ENCODE data around the gene ABHD14A. TPM values are rescaled to one million over a fixed set of nuclear protein-coding genes. Genes with fewer than 3 reads are reported as not detected.
A peak's percentile ranks its signal among the peaks of the same experiment; 100 is the strongest.

Gene ABHD14A
- total RNA-seq, 1 donor from 2014 or later, result 5.4 TPM

DNA sequence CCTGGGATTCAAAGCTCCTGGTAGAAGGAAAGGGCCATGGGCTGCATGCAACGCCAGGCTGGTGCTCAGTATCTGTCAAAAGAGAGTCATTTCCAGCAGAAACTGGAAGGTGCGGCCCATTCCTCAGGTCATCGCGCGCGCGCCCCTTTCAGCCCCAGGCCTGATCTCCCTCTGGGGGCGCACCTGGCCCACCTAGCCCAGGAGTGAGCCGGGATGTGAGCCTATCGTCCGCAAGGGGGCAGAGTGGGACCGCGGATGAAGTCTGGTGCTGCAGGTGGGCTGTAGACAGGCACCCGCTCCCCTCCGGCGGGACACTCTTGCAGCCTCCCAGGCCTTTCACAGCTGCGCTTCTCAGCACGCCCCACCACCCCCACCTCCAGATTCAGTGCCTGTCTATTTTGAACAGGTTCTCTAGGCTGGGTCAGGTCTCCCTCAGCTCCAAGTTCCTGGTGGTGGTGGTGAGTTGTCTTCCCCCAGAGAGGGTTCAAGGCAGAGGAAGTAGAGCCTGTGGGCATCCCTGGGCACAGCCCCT, 26.6 kb downstream of the ABHD14A start:
- TF ChIP-seq, protein P1, sequence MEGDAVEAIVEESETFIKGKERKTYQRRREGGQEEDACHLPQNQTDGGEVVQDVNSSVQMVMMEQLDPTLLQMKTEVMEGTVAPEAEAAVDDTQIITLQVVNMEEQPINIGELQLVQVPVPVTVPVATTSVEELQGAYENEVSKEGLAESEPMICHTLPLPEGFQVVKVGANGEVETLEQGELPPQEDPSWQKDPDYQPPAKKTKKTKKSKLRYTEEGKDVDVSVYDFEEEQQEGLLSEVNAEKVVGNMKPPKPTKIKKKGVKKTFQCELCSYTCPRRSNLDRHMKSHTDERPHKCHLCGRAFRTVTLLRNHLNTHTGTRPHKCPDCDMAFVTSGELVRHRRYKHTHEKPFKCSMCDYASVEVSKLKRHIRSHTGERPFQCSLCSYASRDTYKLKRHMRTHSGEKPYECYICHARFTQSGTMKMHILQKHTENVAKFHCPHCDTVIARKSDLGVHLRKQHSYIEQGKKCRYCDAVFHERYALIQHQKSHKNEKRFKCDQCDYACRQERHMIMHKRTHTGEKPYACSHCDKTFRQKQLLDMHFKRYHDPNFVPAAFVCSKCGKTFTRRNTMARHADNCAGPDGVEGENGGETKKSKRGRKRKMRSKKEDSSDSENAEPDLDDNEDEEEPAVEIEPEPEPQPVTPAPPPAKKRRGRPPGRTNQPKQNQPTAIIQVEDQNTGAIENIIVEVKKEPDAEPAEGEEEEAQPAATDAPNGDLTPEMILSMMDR (IDR thresholded peaks at IDR 0.05; ENCODE audit: unreplicated experiment), result peak; percentile 90

DNA sequence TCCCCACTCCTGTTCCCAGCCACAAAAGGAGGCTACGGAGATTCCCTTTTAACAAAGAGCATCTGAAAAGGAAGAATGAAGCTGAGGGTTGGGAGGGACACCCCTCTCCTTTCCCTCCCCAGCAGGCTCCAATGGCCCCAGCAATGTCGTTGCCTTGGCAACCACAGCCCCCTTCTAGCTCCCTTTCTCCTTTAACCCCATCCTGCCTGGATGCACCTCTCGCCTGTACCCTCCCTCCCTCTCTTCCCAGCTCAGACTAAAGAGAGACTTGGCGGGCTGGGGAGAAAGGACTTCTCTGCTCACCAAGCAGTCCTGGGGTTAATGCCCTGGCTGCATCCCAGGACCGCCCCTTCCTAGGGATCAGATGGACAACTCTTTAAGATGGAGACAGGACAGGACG, 27.9 kb downstream of the ABHD14A start:
- Mint-ChIP-seq H3K4me3 (ENCODE audit: unreplicated experiment) (no peak overlapping the region), H3K36me3 (ENCODE audit: low read depth, unreplicated experiment) (no peaks in the 10 kb centered on the region), H3K9me3 (ENCODE audit: unreplicated experiment) (no peaks in the 10 kb centered on the region), H3K4me1 (ENCODE audit: unreplicated experiment) (peaks cover 22% of the 10 kb centered on the region), H3K27me3 (ENCODE audit: unreplicated experiment) (peaks cover 18% of the 10 kb centered on the region), H3K27ac (ENCODE audit: unreplicated experiment) (no peak overlapping the region)
- TF ChIP-seq, protein P1 (IDR thresholded peaks at IDR 0.05; ENCODE audit: unreplicated experiment), result no peak
- DNase-seq (ENCODE audit: low spot score), result no peak

More for the DNA sequence above, 26.6 kb downstream of the ABHD14A start:
- peak; percentile 87 for DNase-seq (ENCODE audit: low spot score)
- Mint-ChIP-seq H3K4me3 (ENCODE audit: unreplicated experiment) (no peak overlapping the region), H3K4me1 (ENCODE audit: unreplicated experiment) (peaks cover 23% of the 10 kb centered on the region), H3K27ac (ENCODE audit: unreplicated experiment) (no peak overlapping the region), H3K9me3 (ENCODE audit: unreplicated experiment) (no peaks in the 10 kb centered on the region), H3K36me3 (ENCODE audit: low read depth, unreplicated experiment) (no peaks in the 10 kb centered on the region), H3K27me3 (ENCODE audit: unreplicated experiment) (peaks cover 21% of the 10 kb centered on the region)

DNA sequence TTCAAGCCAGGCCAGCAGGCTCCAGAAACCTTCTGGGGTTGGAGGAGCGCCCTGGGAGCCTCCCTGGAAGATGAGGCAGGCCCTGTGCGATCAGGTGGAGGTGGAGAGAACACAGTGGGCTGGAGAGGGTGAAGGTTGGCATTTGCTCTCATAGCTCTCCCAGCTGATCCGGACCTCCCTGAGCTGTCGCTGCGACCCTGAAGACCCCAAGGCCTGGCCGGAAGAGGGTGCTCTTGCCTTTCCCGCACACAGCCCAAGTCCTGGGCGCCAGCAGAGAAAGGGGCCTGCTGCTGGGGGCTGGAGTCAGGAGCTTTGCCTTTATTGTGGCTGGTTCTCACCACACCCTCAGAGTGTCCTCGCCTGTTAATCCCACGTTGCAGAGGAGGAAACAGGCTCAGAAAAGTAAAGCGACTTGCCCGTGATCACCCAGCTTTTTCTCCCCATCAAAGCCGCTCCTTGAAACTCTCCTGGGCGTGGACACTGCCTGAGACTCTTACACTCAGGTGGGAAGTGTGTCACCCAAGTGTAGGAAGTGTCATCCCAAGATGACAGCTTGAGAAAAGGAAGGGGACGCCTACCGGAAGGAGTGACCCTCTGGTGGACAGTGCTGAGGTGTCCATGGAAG, 29.4 kb downstream of the ABHD14A start:
- Mint-ChIP-seq H3K36me3 (ENCODE audit: low read depth, unreplicated experiment) (no peaks in the 10 kb centered on the region), H3K9me3 (ENCODE audit: unreplicated experiment) (no peaks in the 10 kb centered on the region), H3K4me3 (ENCODE audit: unreplicated experiment) (no peak overlapping the region), H3K4me1 (ENCODE audit: unreplicated experiment) (peaks cover 17% of the 10 kb centered on the region), H3K27me3 (ENCODE audit: unreplicated experiment) (peaks cover 14% of the 10 kb centered on the region), H3K27ac (ENCODE audit: unreplicated experiment) (no peak overlapping the region)
- TF ChIP-seq, protein P1 (IDR thresholded peaks at IDR 0.05; ENCODE audit: unreplicated experiment), result peak; percentile 17
- DNase-seq (ENCODE audit: low spot score), result peak; percentile 55

DNA sequence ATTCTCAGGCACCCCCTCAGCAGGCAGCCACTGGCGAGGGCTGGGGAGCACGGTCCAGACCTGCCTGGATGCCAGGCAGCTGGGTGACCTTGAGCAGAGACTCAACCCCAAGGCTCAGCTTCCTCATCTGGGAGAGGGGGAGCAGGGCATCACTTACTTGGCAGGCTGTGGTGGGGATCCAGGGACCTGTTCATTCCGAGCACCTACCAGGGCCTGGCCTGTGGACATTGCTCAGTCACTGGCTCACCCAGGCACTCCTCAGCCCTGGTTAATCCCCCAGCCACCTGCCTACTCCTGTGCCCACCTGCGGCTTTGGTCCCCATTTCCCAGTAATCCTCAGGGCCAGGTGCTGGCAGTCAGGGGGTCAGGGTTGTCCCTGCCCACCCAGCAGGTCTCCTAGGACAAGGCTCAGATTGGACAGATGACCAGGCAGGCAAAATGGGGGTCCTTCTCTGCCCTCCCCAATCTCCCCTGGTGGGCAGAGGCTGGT, 30.1 kb downstream of the ABHD14A start:
- peaks cover 14% of the 10 kb centered on the region for H3K27me3 Mint-ChIP-seq (ENCODE audit: unreplicated experiment)
- no peak for DNase-seq (ENCODE audit: low spot score)
- H3K4me1 Mint-ChIP-seq (ENCODE audit: unreplicated experiment), result peaks cover 17% of the 10 kb centered on the region
- no peaks in the 10 kb centered on the region for H3K36me3 Mint-ChIP-seq (ENCODE audit: low read depth, unreplicated experiment)
- TF ChIP-seq, protein P1 (IDR thresholded peaks at IDR 0.05; ENCODE audit: unreplicated experiment), result no peak
- no peak overlapping the region for H3K27ac Mint-ChIP-seq (ENCODE audit: unreplicated experiment)
- no peak overlapping the region for H3K4me3 Mint-ChIP-seq (ENCODE audit: unreplicated experiment)
- no peaks in the 10 kb centered on the region for H3K9me3 Mint-ChIP-seq (ENCODE audit: unreplicated experiment)

DNA sequence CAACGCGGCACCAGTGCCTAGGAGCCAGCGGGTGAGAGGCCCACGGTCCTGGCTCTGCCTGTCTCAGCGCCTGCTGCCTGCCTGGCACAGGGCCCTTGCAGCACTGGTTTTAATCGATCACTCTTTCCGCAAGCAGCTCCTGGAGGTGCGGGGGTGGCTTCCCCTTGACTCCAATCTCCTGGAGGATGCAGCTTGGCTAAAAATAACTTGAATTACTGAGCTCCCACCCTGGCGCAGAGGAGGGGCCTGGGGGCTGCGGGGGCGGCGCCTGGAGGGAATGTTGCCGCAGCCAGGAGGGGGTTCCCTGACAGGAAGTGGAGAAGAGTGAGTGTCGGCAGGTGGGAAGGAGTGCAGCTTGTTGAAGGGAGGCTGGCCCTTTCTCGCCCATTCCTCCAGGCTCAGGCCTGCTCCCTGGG, 30.7 kb downstream of the ABHD14A start:
- Mint-ChIP-seq H3K4me3 (ENCODE audit: unreplicated experiment) (no peak overlapping the region), H3K27ac (ENCODE audit: unreplicated experiment) (no peak overlapping the region), H3K4me1 (ENCODE audit: unreplicated experiment) (peaks cover 17% of the 10 kb centered on the region), H3K36me3 (ENCODE audit: low read depth, unreplicated experiment) (no peaks in the 10 kb centered on the region), H3K27me3 (ENCODE audit: unreplicated experiment) (peaks cover 12% of the 10 kb centered on the region), H3K9me3 (ENCODE audit: unreplicated experiment) (no peaks in the 10 kb centered on the region)
- DNase-seq (ENCODE audit: low spot score), result no peak
- TF ChIP-seq, protein P1 (IDR thresholded peaks at IDR 0.05; ENCODE audit: unreplicated experiment), result no peak
